Endothelial cell of umbilical vein (primary cell): ENCODE results near the gene RBMS2. TPM values are rescaled to one million over a fixed set of nuclear protein-coding genes. Genes with fewer than 3 reads are reported as not detected.

Experiments used
- BruUV-seq: library from RNA; stranded (reverse); fragments of 400-500 nt; replicated peaks from 2 replicates; lab custom pipeline; 2021; lab: Mats Ljungman, UMichigan
- CTCF ChIA-PET: fragments of 300-600, 350-600 bp; sonication (Branson Sonifier 250); formaldehyde crosslinking; loops from one replicate; lab custom pipeline; 2021; ENCODE audit warnings: antibody characterized with exemption, inconsistent platforms; lab: Charles Lee
- POLR2A ChIA-PET: fragments of 300-600, 350-600 bp; sonication (Branson Sonifier 250); formaldehyde crosslinking; loops from one replicate; lab custom pipeline; 2021; ENCODE audit warnings: antibody characterized with exemption, inconsistent platforms; lab: Charles Lee
- DNase-seq: peaks from one replicate; pipeline ENCODE4 v3.0.0-alpha.2; 2011; ENCODE audit warnings: low read depth, low spot score
- FAIRE-seq: peaks from 2 replicates; lab custom pipeline; 2011; peaks lifted over from hg19 to GRCh38; lab: Jason Lieb, UNC
- H2AFZ ChIP-seq: 2 replicates; pipeline ENCODE4 v1.6.0; 2012; ENCODE audit warnings: low read depth, low read length, control low read depth, inconsistent platforms
- H3K27ac ChIP-seq: 2 replicates; pipeline ENCODE4 v1.5.1; 2011; ENCODE audit warnings: low read depth, mild to moderate bottlenecking, control low read depth, low read length, moderate library complexity; ENCODE audit not compliant: insufficient read depth
- H3K27me3 ChIP-seq, 2 experiments: 2 replicates each; pipeline versions ENCODE4 v1.6.0 to v1.6.1; 2011; ENCODE audit warnings: low read length in 2 of 2, mixed read lengths in 1 of 2; ENCODE audit not compliant: control insufficient read depth in 2 of 2, insufficient read depth in 2 of 2
- H3K36me3 ChIP-seq, 2 experiments: 2 replicates in 1 of 2; 3 replicates in 1 of 2; pipeline ENCODE4 v1.5.1; 2011; ENCODE audit warnings: low read length in 2 of 2, mild to moderate bottlenecking in 1 of 2, moderate library complexity in 1 of 2; ENCODE audit not compliant: control insufficient read depth in 2 of 2, insufficient read depth in 2 of 2; ENCODE audit errors: extremely low read depth in 1 of 2
- H3K4me1 ChIP-seq: 3 replicates; pipeline ENCODE4 v1.5.1; 2011; ENCODE audit warnings: mild to moderate bottlenecking, low read length; ENCODE audit not compliant: control insufficient read depth, insufficient read depth; ENCODE audit errors: extremely low read depth
- H3K4me2 ChIP-seq: 2 replicates; pipeline ENCODE4 v1.6.1; 2011; ENCODE audit warnings: low read length, control low read depth, mixed read lengths; ENCODE audit not compliant: insufficient read depth
- H3K4me3 ChIP-seq, 3 experiments: fragments of 200-600 bp in 1 of 3; sonication (generic), shearing (Covaris generic) in 1 of 3; replicated peaks in 1 of 3; 2 replicates each; pipeline ENCODE4 v1.5.1; 2011 to 2016; ENCODE audit warnings: control low read depth in 3 of 3, low read length in 3 of 3, mild to moderate bottlenecking in 2 of 3, inconsistent platforms in 1 of 3, low read depth in 1 of 3, moderate library complexity in 1 of 3; ENCODE audit not compliant: insufficient read depth in 1 of 3
- H3K79me2 ChIP-seq: 2 replicates; pipeline ENCODE4 v1.6.0; 2012; ENCODE audit warnings: low read length, inconsistent platforms; ENCODE audit not compliant: control insufficient read depth, insufficient read depth
- H3K9ac ChIP-seq: replicated peaks from 2 replicates; pipeline ENCODE3; 2011; ENCODE audit warnings: low read length, control low read depth; ENCODE audit not compliant: insufficient read depth; ENCODE audit errors: extremely low read depth
- H3K9me1 ChIP-seq: replicated peaks from 3 replicates; pipeline ENCODE4 v1.6.0; 2011; ENCODE audit warnings: mild to moderate bottlenecking, low read length; ENCODE audit not compliant: control insufficient read depth, insufficient read depth; ENCODE audit errors: extremely low read depth
- H3K9me3 ChIP-seq: replicated peaks from 2 replicates; pipeline ENCODE4 v1.5.1; 2012; ENCODE audit warnings: low read length, inconsistent platforms; ENCODE audit not compliant: control insufficient read depth, insufficient read depth
- H4K20me1 ChIP-seq: replicated peaks from 2 replicates; pipeline ENCODE3; 2011; ENCODE audit warnings: mild to moderate bottlenecking, low read length; ENCODE audit not compliant: control insufficient read depth, insufficient read depth; ENCODE audit errors: extremely low read depth
- EZH2 ChIP-seq: IDR thresholded peaks from 2 replicates; pipeline ENCODE4 v1.6.1; 2012; ENCODE audit warnings: borderline replicate concordance, low read depth, mild to moderate bottlenecking, moderate library complexity, low read length, inconsistent platforms; ENCODE audit not compliant: severe bottlenecking
- FOS ChIP-seq: IDR thresholded peaks from 2 replicates; pipeline ENCODE4 v1.6.1; 2011; ENCODE audit warnings: mild to moderate bottlenecking, low read length, moderate library complexity, borderline replicate concordance; ENCODE audit not compliant: insufficient read depth
- GATA2 ChIP-seq: IDR thresholded peaks from 2 replicates; pipeline ENCODE4 v1.7.0; 2011; ENCODE audit warnings: low read depth, mild to moderate bottlenecking, moderate library complexity, mixed read lengths, low read length; ENCODE audit not compliant: insufficient read length, insufficient read depth
- JUN ChIP-seq: IDR thresholded peaks from 2 replicates; pipeline ENCODE4 v1.6.1; 2011; ENCODE audit warnings: borderline replicate concordance, low read depth; ENCODE audit not compliant: insufficient read length, insufficient read depth
- POLR2A ChIP-seq: IDR thresholded peaks from 2 replicates; pipeline ENCODE4 v1.6.1; 2012; ENCODE audit warnings: low read depth, mild to moderate bottlenecking, control low read depth, low read length
- POLR2AphosphoS5 ChIP-seq: IDR thresholded peaks from 2 replicates; pipeline ENCODE4 v1.6.1; 2012; ENCODE audit warnings: low read depth, mild to moderate bottlenecking, control low read depth, low read length, moderate library complexity; ENCODE audit not compliant: insufficient read depth
- dilution Hi-C: fragments of 300-500 bp; cut with MboI; formaldehyde crosslinking; loops from one replicate; pipeline ENCODE4 v1.15.0; 2019; ENCODE audit warnings: low sequenced_read_pairs; ENCODE audit not compliant: extremely low pct_ligation_motif_present
- intact Hi-C: fragments of 100-400 bp; cut with micrococcal nuclease; formaldehyde crosslinking; loops from one replicate; pipeline ENCODE4 v1.10.0; 2022
- polyA plus RNA-seq, 4 experiments: library from polyadenylated mRNA; depleted of rRNA in 3 of 4; stranded (reverse) in 3 of 4; unstranded in 1 of 4; fragments of >200 nt; gene quantifications; 2 replicates each; pipeline versions ENCODE4 v1.2.1 to v1.2.3, GENCODE V29; 2011 to 2012; ENCODE audit warnings: missing spikeins in 1 of 4
- total RNA-seq: library from RNA; stranded (reverse); gene quantifications from 2 replicates; pipeline ENCODE4 v1.2.3, GENCODE V29; 2021
- TF ChIP-seq, protein P1 (sequence below), 2 donors: IDR thresholded peaks; 1 replicate in 1 of 2; 2 replicates in 1 of 2; pipeline ENCODE4 v1.5.1; 2011; ENCODE audit warnings: low read length in 2 of 2, mild to moderate bottlenecking in 2 of 2, moderate library complexity in 2 of 2, control low read depth in 1 of 2, inconsistent platforms in 1 of 2, low read depth in 1 of 2; ENCODE audit not compliant: insufficient read depth in 1 of 2; ENCODE audit errors: extremely low read depth in 1 of 2

RBMS2 gene
- total and polyA plus RNA-seq, 2 donors (not counting 3 experiments of a cell fraction or from before 2014, with no cell fraction given), result 66.8 to 103 TPM

GRCh38 chr12:56518570-56518969 lies 3.0 kb upstream of the RBMS2 start:
- Histone ChIP-seq H2AFZ (peak overlapping the region; percentile 60), H3K27me3 (no peaks in the 10 kb centered on the region), H3K9me1 (no peaks in the 10 kb centered on the region), H4K20me1 (no peaks in the 10 kb centered on the region), H3K4me3 (no peak overlapping the region), H3K36me3 (no peaks in the 10 kb centered on the region), H3K4me2 (peak overlapping the region; percentile 52), H3K9ac (no peak overlapping the region), H3K9me3 (no peaks in the 10 kb centered on the region), H3K79me2 (peaks cover 17% of the 10 kb centered on the region), H3K27ac (peak overlapping the region; percentile 65), H3K4me1 (peaks cover 38% of the 10 kb centered on the region)
- peak; percentile 66 for FAIRE-seq
- no TSS peak for BruUV-seq
- DNase-seq, result peak; percentile 26
- dilution Hi-C loops, result no loop called here
- ChIA-PET CTCF (interaction anchor here (1.1 to 8.8 kb wide), 3 partner anchors 17 to 75 kb away, joined by 3 to 124 read pairs (median 3); no protein-coding TSS in a partner anchor), POLR2A (no interaction called here)
- peak; percentile 20 for TF ChIP-seq FOS
- no peak for TF ChIP-seq POLR2A
- TF ChIP-seq POLR2AphosphoS5, result peak; percentile 48
- TF ChIP-seq, protein P1, sequence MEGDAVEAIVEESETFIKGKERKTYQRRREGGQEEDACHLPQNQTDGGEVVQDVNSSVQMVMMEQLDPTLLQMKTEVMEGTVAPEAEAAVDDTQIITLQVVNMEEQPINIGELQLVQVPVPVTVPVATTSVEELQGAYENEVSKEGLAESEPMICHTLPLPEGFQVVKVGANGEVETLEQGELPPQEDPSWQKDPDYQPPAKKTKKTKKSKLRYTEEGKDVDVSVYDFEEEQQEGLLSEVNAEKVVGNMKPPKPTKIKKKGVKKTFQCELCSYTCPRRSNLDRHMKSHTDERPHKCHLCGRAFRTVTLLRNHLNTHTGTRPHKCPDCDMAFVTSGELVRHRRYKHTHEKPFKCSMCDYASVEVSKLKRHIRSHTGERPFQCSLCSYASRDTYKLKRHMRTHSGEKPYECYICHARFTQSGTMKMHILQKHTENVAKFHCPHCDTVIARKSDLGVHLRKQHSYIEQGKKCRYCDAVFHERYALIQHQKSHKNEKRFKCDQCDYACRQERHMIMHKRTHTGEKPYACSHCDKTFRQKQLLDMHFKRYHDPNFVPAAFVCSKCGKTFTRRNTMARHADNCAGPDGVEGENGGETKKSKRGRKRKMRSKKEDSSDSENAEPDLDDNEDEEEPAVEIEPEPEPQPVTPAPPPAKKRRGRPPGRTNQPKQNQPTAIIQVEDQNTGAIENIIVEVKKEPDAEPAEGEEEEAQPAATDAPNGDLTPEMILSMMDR (IDR thresholded peaks at IDR 0.05; ENCODE audit: extremely low read depth in 1 of 2, insufficient read depth in 1 of 2, low read depth in 1 of 2, low read length in 2 of 2), result no peak
- TF ChIP-seq EZH2, result no peak
- TF ChIP-seq JUN, result peak; percentile 3
- TF ChIP-seq GATA2, result no peak
- intact Hi-C loops, result loop anchor here (1.0 kb wide), 1 partner anchor 55 kb away; no protein-coding TSS in a partner anchor
